GM19455 (cell line): ENCODE measurements around the gene SHC1.

Source experiments
- ATAC-seq: cut with Tn5 transposase; IDR thresholded peaks from one replicate; pipeline ENCODE4 v1.9.1; 2021; ENCODE audit not compliant: unreplicated experiment

SHC1 gene

DNA sequence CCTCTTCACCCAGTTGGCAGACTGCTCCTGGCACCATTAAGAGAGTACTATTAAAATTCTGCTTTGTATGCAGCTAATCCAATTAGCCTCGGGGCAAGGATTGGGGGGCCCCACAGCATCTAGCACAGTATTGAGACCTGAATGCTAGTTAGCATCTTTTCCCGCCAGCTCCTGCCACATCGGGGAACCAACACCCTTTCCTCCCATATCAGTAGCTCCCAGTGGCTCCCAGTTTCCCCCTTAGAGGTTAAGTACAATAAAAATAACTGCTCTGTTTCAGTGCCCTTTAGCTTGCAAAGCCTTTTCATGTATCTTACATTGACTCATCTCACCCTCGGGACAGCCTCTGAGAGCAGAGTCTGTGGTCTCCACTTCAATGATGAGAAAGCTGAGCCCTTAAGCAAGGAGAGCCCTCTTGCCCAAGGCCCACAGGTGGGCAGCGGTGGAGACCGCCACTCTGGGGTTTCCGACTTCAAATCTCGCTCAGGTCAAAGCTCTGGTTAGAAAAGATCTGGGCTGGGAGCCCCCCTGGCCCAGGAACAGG, 29.8 kb downstream of the SHC1 start:
- ATAC-seq, result no peak

DNA sequence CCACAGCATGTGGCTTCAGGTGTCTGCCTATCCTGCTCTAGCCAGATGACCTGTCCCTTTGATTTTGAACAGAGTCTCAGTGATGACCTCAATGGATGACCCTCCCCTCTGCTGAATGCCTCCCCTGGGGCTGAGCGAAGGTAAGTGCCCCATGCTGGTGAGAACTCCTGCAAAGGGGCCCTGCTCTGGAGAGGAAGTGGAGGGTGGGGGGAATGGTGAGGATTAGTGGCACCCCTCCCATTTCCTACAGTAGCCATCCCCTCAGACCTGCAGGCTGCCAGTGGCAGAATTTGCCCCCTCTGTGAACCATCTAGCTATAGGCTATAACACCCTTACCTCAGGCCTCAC, 30.4 kb downstream of the SHC1 start:
- no peak for ATAC-seq

GRCh38 chr1:154938604-154939399, 31.7 kb downstream of the SHC1 start:
- no peak for ATAC-seq

GRCh38 chr1:154937988-154938386, 32.6 kb downstream of the SHC1 start:
- ATAC-seq, result no peak

DNA sequence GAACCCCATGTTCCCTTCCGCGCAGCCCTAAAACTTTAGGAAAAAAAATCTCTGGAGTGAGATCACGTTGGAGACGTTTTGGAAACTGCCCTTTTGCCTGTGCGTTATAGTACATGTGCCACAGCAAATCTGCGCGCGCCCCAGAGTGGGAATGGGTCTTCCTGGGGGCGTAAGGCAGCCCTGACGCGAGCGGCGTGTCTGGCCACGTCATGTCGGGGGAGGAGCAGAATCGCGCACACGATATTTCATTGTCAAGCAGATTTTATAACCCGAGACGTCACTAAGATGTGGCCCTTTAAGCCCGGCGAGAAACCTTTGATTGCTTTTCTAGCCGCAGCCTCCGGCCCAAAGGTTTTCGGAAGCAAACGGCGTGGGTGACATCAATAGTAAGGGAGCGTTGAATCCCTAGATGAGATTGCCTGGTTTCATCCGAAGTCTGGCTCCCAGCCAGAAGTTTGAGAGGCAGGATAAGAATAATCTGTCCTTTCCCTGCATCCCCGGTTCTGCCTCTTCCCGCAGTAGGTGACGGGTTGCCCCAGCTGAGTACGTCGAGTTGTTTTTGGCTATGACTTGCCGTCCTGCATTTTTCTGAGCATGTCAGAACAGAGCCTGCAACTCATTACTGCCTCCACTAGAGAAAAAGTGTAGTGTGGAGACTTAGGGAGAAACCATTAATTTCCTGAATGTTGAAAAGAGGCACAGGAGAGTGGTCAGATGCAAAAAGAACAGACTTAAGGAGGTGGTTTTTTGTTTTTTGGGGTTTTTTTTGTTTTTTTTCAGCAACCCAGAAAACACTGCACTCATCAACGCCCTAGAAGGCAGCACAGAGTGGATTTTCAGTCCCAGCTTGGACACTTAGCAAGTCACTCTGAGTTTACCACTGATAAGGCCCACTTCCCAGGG, 33.2 kb downstream of the SHC1 start:
- peak; percentile 48 for ATAC-seq

- peak; percentile 70 for ATAC-seq
These were observed 33.9 kb downstream of the SHC1 start, which contains the start of gene PMVK for GRCh38 chr1:154936555-154937084. TSS of gene PMVK (minus strand) at chr1:154936719. CDS start at chr1:154936685, 34 bp downstream.

GRCh38 chr1:154935749-154936554, 34.6 kb downstream of the SHC1 start:
- no peak for ATAC-seq

DNA sequence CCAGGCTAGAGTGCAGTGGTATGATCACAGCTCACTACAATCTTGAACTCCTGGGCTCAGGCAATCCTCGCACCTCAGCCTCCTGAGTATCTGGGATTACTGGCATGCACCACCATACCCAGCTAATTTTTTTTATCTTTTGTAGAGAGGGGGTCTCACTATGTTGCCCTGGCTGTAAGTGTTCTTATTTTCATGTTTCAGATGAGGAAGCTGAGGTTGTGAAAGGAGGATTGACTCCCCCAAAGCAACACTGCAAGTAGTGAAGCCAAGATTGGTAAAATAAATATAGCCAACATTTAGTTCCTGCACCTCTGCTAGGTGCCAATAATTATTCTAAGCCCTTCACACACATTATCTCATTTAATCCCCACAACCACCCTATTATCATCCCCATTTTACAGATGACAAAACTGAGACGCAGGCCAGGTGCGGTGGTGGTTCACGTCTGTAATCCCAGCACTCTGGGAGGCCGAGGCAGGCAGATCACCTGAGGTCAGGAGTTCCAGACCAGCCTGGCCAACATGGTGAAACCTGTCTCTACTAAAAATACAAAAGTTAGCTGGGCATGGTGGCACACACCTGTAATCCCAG, 36.1 kb downstream of the SHC1 start:
- no peak for ATAC-seq

GRCh38 chr1:154931940-154932487, 38.5 kb downstream of the SHC1 start:
- no peak for ATAC-seq

DNA sequence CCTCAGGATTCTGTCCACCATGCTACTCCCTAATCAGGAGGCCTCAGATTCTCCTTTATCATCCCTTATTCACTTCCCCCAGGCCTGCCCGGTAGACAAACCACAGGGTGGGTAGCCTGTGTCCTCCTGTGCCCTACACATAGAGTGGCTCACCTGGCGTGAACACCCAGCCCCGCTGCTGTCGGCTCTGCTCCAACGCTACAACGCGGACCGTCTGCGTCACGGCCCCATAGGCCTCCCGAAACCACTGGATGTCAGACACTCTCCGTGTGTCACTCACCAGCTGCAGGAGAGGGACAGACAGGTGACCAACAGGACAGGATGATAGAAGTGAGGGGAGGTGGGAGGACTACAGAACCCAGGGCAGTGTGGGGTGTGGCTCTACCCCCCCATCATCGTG, 44.3 kb downstream of the SHC1 start:
- ATAC-seq, result no peak

DNA sequence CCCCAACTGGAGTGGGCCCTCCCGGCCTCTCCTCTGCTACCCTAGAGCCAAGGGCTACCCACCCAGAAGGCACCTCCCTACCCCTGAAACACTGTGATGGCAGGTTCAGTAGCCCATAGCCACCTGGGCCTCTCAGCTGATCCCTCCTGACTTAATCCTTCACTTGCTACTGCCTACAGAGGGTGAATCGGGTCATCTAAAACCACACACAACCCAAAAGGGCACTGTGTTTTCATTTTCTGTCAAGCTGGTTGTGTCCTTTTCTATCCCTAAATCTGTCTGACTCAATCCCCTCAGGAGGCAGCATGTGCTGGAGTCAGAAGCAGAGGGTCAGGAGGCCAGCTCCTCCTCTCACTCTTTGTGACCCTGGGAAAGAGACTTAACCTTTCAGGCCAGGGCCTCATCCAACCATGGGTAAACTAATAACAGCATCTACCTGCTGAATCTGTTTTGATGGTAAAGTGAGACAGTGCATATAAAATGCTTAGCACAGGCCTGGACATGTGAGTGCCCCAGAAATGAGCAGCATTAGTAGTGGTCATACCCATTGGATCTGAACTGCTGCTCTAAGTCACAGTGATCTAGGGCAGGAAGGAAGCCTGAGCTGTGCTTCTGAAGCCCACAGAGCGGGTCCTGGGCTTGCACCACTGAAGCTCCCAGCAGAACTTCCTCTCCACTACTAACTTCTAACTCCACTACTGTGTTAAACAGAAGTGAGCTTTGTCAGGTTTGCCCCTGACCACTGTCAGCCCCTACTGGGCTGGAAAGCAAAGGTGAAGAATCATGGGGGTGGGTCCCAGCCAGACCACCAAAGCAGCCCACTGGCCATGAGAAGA, 45.0 kb downstream of the SHC1 start:
- ATAC-seq, result no peak

DNA sequence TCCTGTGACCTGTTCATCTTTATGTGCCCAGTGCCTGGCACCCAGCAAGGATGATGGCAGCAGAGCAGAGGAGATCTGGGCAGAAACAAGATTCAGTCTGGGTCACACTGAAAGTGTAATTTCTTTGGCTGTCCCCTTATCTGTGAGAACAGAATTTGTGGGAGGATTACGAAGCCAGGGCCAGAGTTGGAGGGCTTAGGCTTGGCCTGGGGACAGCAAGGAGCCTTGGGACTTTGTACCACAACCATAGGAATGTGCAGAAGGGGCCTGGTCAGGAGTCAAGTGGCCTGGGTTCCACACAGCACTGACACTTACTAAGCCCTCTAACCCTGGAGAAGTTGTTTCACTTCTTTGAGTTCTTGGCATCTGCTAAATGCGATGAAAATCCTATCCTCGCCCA, 46.9 kb downstream of the SHC1 start:
- no peak for ATAC-seq

DNA sequence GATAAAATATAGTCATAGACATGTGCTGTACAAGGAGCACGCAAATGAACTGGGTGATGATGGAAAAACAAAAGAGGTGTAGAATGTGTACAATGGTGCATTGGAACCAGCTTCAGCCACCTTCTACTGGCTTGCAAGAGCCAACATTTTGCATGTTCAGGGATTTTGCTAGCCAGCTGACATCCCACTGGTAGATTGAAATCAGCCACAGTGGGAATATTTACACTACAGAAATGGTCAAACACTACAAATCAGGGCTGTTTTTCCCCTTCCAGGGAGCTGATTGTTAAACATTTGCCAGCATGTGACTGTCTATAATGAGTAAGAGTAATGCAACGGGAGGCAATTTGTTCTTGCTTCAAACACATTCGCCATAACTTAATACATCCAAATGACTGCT, 57.3 kb downstream of the SHC1 start:
- ATAC-seq, result no peak

- no peak for ATAC-seq
These were observed 57.8 kb downstream of the SHC1 start for GRCh38 chr1:154912755-154913154.
